Measurements from ENCODE around the gene CXCL17. TPM values are rescaled to one million over a fixed set of nuclear protein-coding genes. Genes with fewer than 3 reads are reported as not detected.

CXCL17 gene
- total RNA-seq, 4 donors from 2014 or later = 0.55 TPM; not detected in 3

- H3K27ac ChIP-seq = no peak overlapping the region
Observed at GRCh38 chr19:42419309-42419708, 23.4 kb downstream of the CXCL17 start.

GRCh38 chr19:42412661-42413076 lies 30.1 kb downstream of the CXCL17 start:
- WGBS = 73% methylated on average over 4 of the region's 4 CpGs
- Histone ChIP-seq H3K27me3 (no peaks in the 10 kb centered on the region), H3K4me1 (peaks cover 4% of the 10 kb centered on the region), H3K36me3 (peaks cover 10% of the 10 kb centered on the region), H3K9me3 (no peaks in the 10 kb centered on the region), H3K27ac (no peak overlapping the region), H3K4me3 (no peak overlapping the region)
- DNase-seq (ENCODE audit: low spot score in 2 of 2) = no peak
- TF ChIP-seq POLR2A (IDR thresholded peaks at IDR 0.05) (no peak), EP300 (IDR thresholded peaks at IDR 0.05) (no peak), CTCF (IDR thresholded peaks at IDR 0.05) (no peak), POLR2AphosphoS5 (IDR thresholded peaks at IDR 0.05) (no peak)

More at GRCh38 chr19:42419309-42419708, 23.4 kb downstream of the CXCL17 start:
- no peaks in the 10 kb centered on the region for H3K9me3 ChIP-seq
- H3K4me1 ChIP-seq = peaks cover 51% of the 10 kb centered on the region
- DNase-seq (ENCODE audit: low spot score in 2 of 2) = no peak
- peaks cover 5% of the 10 kb centered on the region for H3K27me3 ChIP-seq
- H3K4me3 ChIP-seq = no peak overlapping the region
- 38% methylated on average over 6 of the region's 6 CpGs for WGBS
- TF ChIP-seq POLR2AphosphoS5 (IDR thresholded peaks at IDR 0.05) (no peak), EP300 (IDR thresholded peaks at IDR 0.05) (no peak)
- no peaks in the 10 kb centered on the region for H3K36me3 ChIP-seq

- no peak for DNase-seq (ENCODE audit: low spot score in 2 of 2)
- WGBS = 46% methylated on average over 3 of the region's 7 CpGs
- Histone ChIP-seq H3K27ac (no peak overlapping the region), H3K9me3 (no peaks in the 10 kb centered on the region), H3K4me1 (peaks cover 4% of the 10 kb centered on the region), H3K36me3 (peaks cover 10% of the 10 kb centered on the region), H3K27me3 (no peaks in the 10 kb centered on the region), H3K4me3 (no peak overlapping the region)
- TF ChIP-seq EP300 (IDR thresholded peaks at IDR 0.05) (no peak), CTCF (IDR thresholded peaks at IDR 0.05) (no peak), POLR2A (IDR thresholded peaks at IDR 0.05) (no peak), POLR2AphosphoS5 (IDR thresholded peaks at IDR 0.05) (no peak)
Observed at GRCh38 chr19:42412227-42412626, 30.5 kb downstream of the CXCL17 start.

GRCh38 chr19:42411581-42412178 lies 31.1 kb downstream of the CXCL17 start:
- peaks cover 10% of the 10 kb centered on the region for H3K36me3 ChIP-seq
- no peak for DNase-seq (ENCODE audit: low spot score in 2 of 2)
- no peaks in the 10 kb centered on the region for H3K27me3 ChIP-seq
- no peak for TF ChIP-seq CTCF (IDR thresholded peaks at IDR 0.05)
- no peak for TF ChIP-seq POLR2A (IDR thresholded peaks at IDR 0.05)
- TF ChIP-seq POLR2AphosphoS5 (IDR thresholded peaks at IDR 0.05) = no peak
- TF ChIP-seq EP300 (IDR thresholded peaks at IDR 0.05) = no peak
- no peak overlapping the region for H3K4me3 ChIP-seq
- H3K4me1 ChIP-seq = peaks cover 4% of the 10 kb centered on the region
- H3K9me3 ChIP-seq = no peaks in the 10 kb centered on the region
- H3K27ac ChIP-seq = no peak overlapping the region
- 97% methylated on average over 8 of the region's 8 CpGs for WGBS

GRCh38 chr19:42410371-42410770 lies 32.4 kb downstream of the CXCL17 start:
- DNase-seq (ENCODE audit: low spot score in 2 of 2) = no peak
- Histone ChIP-seq H3K4me1 (peaks cover 4% of the 10 kb centered on the region), H3K9me3 (no peaks in the 10 kb centered on the region), H3K27ac (no peak overlapping the region), H3K4me3 (no peak overlapping the region), H3K36me3 (peaks cover 10% of the 10 kb centered on the region), H3K27me3 (no peaks in the 10 kb centered on the region)
- TF ChIP-seq POLR2AphosphoS5 (IDR thresholded peaks at IDR 0.05) = no peak
- no peak for TF ChIP-seq CTCF (IDR thresholded peaks at IDR 0.05)
- TF ChIP-seq POLR2A (IDR thresholded peaks at IDR 0.05) = no peak
- no peak for TF ChIP-seq EP300 (IDR thresholded peaks at IDR 0.05)
- 91% methylated on average over 12 of the region's 30 CpGs for WGBS

GRCh38 chr19:42409477-42409876 lies 33.3 kb downstream of the CXCL17 start:
- Histone ChIP-seq H3K36me3 (peaks cover 10% of the 10 kb centered on the region), H3K4me1 (peaks cover 4% of the 10 kb centered on the region), H3K27ac (no peak overlapping the region), H3K4me3 (no peak overlapping the region), H3K27me3 (no peaks in the 10 kb centered on the region), H3K9me3 (no peaks in the 10 kb centered on the region)
- WGBS = 66% methylated on average over 6 of the region's 6 CpGs
- TF ChIP-seq CTCF (IDR thresholded peaks at IDR 0.05) = no peak
- no peak for TF ChIP-seq POLR2AphosphoS5 (IDR thresholded peaks at IDR 0.05)
- TF ChIP-seq POLR2A (IDR thresholded peaks at IDR 0.05) = no peak
- TF ChIP-seq EP300 (IDR thresholded peaks at IDR 0.05) = no peak
- no peak for DNase-seq (ENCODE audit: low spot score in 2 of 2)

All from suprapubic skin (tissue), 4 donors.